ENCODE measurements around the gene AKAP7.

- no peak for TF ChIP-seq CTCF (IDR thresholded peaks at IDR 0.05; ENCODE audit: poor library complexity)
- TF ChIP-seq EZH2 (IDR thresholded peaks at IDR 0.05; ENCODE audit: borderline replicate concordance): no peak
These were observed 11.6 kb downstream of the AKAP7 start for GRCh38 chr6:131146865-131147264.
